Heart left ventricle (tissue), 16 donors: Measurements from ENCODE around the gene PALM. TPM values are rescaled to one million over a fixed set of nuclear protein-coding genes. Genes with fewer than 3 reads are reported as not detected.

ENCODE experiments used
- ATAC-seq, 4 donors: fragments of 200-7000 bp; cut with Tn5 transposase; one replicate each; pipeline ENCODE4 v1.9.1; 2020 to 2022; ENCODE audit warnings: moderate library complexity in 4 of 4, mild to moderate bottlenecking in 3 of 4, moderate number of reproducible peaks in 1 of 4
- DNase-seq, 5 donors: peaks; one replicate each; pipeline ENCODE4 v3.0.0-alpha.2; 2020
- H3K27ac ChIP-seq, 12 donors: fragments of 200-600 bp; sonication (generic) in 4 of 12; one replicate each; pipeline versions ENCODE4 v1.5.0 to v1.8.0; 2016 to 2022; ENCODE audit warnings: mild to moderate bottlenecking in 2 of 12
- H3K27me3 ChIP-seq, 9 donors: fragments of 200-600 bp; sonication (generic) in 2 of 9; one replicate each; pipeline versions ENCODE4 v1.5.1 to v1.8.0; 2016 to 2022; ENCODE audit warnings: mild to moderate bottlenecking in 3 of 9
- H3K36me3 ChIP-seq, 9 donors: fragments of 200-600 bp; sonication (generic) in 2 of 9; one replicate each; pipeline versions ENCODE4 v1.5.0 to v1.8.0; 2018 to 2022; ENCODE audit warnings: mild to moderate bottlenecking in 2 of 9
- H3K4me1 ChIP-seq, 12 donors: fragments of 200-600 bp; sonication (generic) in 4 of 12; one replicate each; pipeline versions ENCODE4 v1.5.0 to v1.8.0; 2016 to 2022; ENCODE audit warnings: mild to moderate bottlenecking in 3 of 12
- H3K4me3 ChIP-seq, 12 donors: fragments of 200-600 bp; sonication (generic) in 4 of 12; one replicate each; pipeline versions ENCODE4 v1.5.0 to v1.8.0; 2017 to 2022; ENCODE audit warnings: mild to moderate bottlenecking in 9 of 12, moderate library complexity in 4 of 12
- H3K9me3 ChIP-seq, 12 donors: fragments of 200-600 bp; sonication (generic) in 4 of 12; one replicate each; pipeline versions ENCODE4 v1.5.0 to v1.8.0; 2016 to 2022; ENCODE audit warnings: mild to moderate bottlenecking in 1 of 12
- CTCF ChIP-seq, 12 donors: fragments of 200-600 bp; sonication (generic) in 4 of 12; IDR thresholded peaks; one replicate each; pipeline versions ENCODE4 v1.5.0 to v1.8.0; 2018 to 2022; ENCODE audit warnings: antibody characterized with exemption in 12 of 12, mild to moderate bottlenecking in 5 of 12
- POLR2A ChIP-seq, 2 donors: fragments of 450-650 bp; IDR thresholded peaks; one replicate each; pipeline ENCODE4 v1.6.1; 2017; ENCODE audit warnings: antibody characterized with exemption in 2 of 2, mild to moderate bottlenecking in 2 of 2, moderate library complexity in 2 of 2
- WGBS, 4 donors: extraction: QIAGEN DNeasy Blood & Tissue Kit in 2 of 4; methylation state at CpG; one replicate each; pipeline versions ENCODE4 v1.1.5 to v1.1.7; 2013 to 2018; 5-methylcytosine and 5-hydroxymethylcytosine counted together
- intact Hi-C, 10 donors: fragments of 100-400 bp; cut with DNase I; formaldehyde crosslinking; loops; one replicate each; pipeline versions ENCODE4 v1.11.1 to v1.14.2; 2022
- polyA plus RNA-seq, 2 donors: library from polyadenylated mRNA; stranded (reverse); fragments of 200-250 nt; gene quantifications; one replicate each; pipeline ENCODE4 v1.2.3, GENCODE V29; 2013
- total RNA-seq, 9 donors: library from RNA; depleted of rRNA in 2 of 9; stranded (reverse); fragments of >200 nt in 2 of 9; fragmentation: NEBNext Ultra II Directional in 3 of 9; extraction: Animal tissue kit (Norgen Biotek cat#: 25700) in 3 of 9; gene quantifications; one replicate each; pipeline versions ENCODE4 v1.1.0 to v1.2.4, GENCODE V29; 2016 to 2023
- donor health status: ischemic (EF 13 %, LVEDD 7.1; RV severe dilation, severe dysfunction).
- donor health status: healthy with polysubstance abuse.
- donor health status: DM: no; HTN: yes; CAD: no.
- donor health status: DM: no; HTN: no; CAD: no.
- donor health status: ischemic (EF 25% LVEDD 6.9; RV normal size, moderate dysfunction).
- donor health status: ischemic (EF 25% LVEDD 5.7; RV mildly dilated, moderate dysfunction).
- donor health status: healthy.
- donor health status: DM: yes; HTN: yes; CAD: no.
- donor health status: ischemic (EF 35%, LVEDD 5.7; RV mildly dilated, moderate dysfunction).
- donor health status: nonischemic (EF 11% LVEDD 7.7; RV severe dilation, severe dysfunction).
- donor health status: DM: yes; HTN: yes; CAD: no.
- donor health status: PGD.
- donor health status: ischemic (EF 29% LVEDD 5.4; RV normal size, mild dysfunction).
- donor health status: nonischemic (EF 23%, LVEDD 6.1; RV moderate dilation, normal function).

PALM gene
- total and polyA plus RNA-seq, 11 donors = 13.5 to 42.3 (median 23.3) TPM

- TF ChIP-seq POLR2A (IDR thresholded peaks at IDR 0.05) (no peak), CTCF (IDR thresholded peaks at IDR 0.05) (no peak)
- ATAC-seq (peak in 2 of 4 donors; percentile 2 to 6), DNase-seq (peak in 2 of 5 donors; percentile 56 to 82)
- Histone ChIP-seq H3K4me1 (peaks cover 2 to 52% (median 22%) of the 10 kb centered on the region in 12 donors), H3K4me3 (no peak overlapping the region), H3K27ac (peak overlapping the region in 11 of 12 donors; percentile 12 to 99 (median 59)), H3K27me3 (peaks cover 0 to 19% (median 0%) of the 10 kb centered on the region in 9 donors), H3K9me3 (no peaks in the 10 kb centered on the region), H3K36me3 (no peaks in the 10 kb centered on the region)
- WGBS, 4 donors = 61 to 72% (median 68%) methylated on average over 29 to 38 of the region's 38 CpGs
- intact Hi-C loops = no loop called here
These were observed 34.2 kb upstream of the PALM start for GRCh38 chr19:674282-675151.

GRCh38 chr19:676007-676338 is 32.8 kb upstream of the PALM start:
- H3K27ac ChIP-seq = peak overlapping the region in 11 of 12 donors; percentile 32 to 99 (median 95)

GRCh38 chr19:676339-677105 is 32.2 kb upstream of the PALM start, which contains the start of gene FSTL3:
Gene FSTL3, plus strand, starts transcription at chr19:676392. Its CDS starts 32 bp downstream, at chr19:676424.
- no peaks in the 10 kb centered on the region for H3K9me3 ChIP-seq
- DNase-seq (peak in 1 of 5 donors; percentile 58), ATAC-seq (peak in 1 of 4 donors; percentile 0)
- H3K4me3 ChIP-seq = peak within 1 kb of the TSS; percentile 44 to 87 (median 70)
- peak within 1 kb of the TSS; percentile 83 to 99 (median 95) for H3K27ac ChIP-seq
- WGBS, 4 donors = 3 to 9% (median 5%) methylated on average over 14 to 63 of the region's 63 CpGs
- TF ChIP-seq POLR2A (IDR thresholded peaks at IDR 0.05) (peak in 1 of 2 donors; percentile 77), CTCF (IDR thresholded peaks at IDR 0.05) (no peak)
- peaks cover 0 to 19% (median 0%) of the 10 kb centered on the region in 9 donors for H3K27me3 ChIP-seq
- H3K36me3 ChIP-seq = peaks cover 0 to 5% (median under 1%) of the 10 kb centered on the region in 9 donors
- peaks cover 4 to 66% (median 25%) of the 10 kb centered on the region in 12 donors for H3K4me1 ChIP-seq
- intact Hi-C loops = no loop called here

More at GRCh38 chr19:676007-676338, 32.8 kb upstream of the PALM start:
- peaks cover 4 to 62% (median 24%) of the 10 kb centered on the region in 12 donors for H3K4me1 ChIP-seq
- ATAC-seq = no peak
- no peaks in the 10 kb centered on the region for H3K9me3 ChIP-seq
- intact Hi-C loops = no loop called here
- no peak for TF ChIP-seq CTCF (IDR thresholded peaks at IDR 0.05)
- TF ChIP-seq POLR2A (IDR thresholded peaks at IDR 0.05) = no peak
- peaks cover 0 to 19% (median 0%) of the 10 kb centered on the region in 9 donors for H3K27me3 ChIP-seq
- H3K36me3 ChIP-seq = no peaks in the 10 kb centered on the region
- H3K4me3 ChIP-seq = peak overlapping the region in 11 of 12 donors; percentile 56 to 87 (median 71)
- no peak for DNase-seq
- WGBS, 4 donors = 9 to 37% (median 20%) methylated on average over 5 to 31 of the region's 31 CpGs
